ENCODE measurements around the gene CEMIP2. TPM values are rescaled to one million over a fixed set of nuclear protein-coding genes. Genes with fewer than 3 reads are reported as not detected.

Gene CEMIP2
- total RNA-seq, 1 experiment from 2014 or later = 14.8 TPM

DNA sequence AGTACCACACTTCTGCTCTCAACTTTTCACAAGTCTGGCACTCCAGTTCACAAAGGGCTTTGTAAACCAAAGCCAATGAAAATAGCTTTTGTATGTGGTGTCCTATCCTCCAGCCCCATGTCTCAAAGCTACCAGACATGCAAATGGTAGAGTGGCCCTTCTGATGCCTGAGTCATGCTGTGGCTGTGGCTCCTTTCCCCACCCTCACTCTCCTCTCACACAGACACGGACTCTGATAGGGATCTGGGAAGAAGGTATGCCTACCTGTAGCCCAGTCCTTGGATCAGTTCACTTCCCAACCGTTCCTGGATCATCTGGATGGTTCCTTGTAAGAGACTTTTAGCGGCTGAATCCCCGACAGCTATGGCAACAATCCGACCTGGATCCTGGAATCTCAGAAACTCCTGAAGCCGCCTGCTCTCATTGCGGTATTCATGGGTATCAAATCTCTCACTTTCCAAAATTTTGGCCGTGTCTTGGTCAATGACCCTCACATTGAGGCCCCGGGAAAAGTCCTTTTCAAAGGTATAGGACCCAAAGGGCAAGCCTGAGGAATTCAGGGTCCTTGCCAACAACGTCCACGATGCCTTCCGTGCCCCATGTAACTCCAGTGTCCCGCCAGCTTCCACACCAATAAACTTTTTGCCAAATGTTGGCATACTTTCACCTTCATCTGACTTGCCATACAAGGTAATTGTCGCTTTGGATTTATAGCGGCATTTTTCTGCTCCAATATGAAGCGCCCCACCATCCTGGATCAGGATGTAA is 23.4 kb downstream of the CEMIP2 start:
- TF ChIP-seq, protein P1, sequence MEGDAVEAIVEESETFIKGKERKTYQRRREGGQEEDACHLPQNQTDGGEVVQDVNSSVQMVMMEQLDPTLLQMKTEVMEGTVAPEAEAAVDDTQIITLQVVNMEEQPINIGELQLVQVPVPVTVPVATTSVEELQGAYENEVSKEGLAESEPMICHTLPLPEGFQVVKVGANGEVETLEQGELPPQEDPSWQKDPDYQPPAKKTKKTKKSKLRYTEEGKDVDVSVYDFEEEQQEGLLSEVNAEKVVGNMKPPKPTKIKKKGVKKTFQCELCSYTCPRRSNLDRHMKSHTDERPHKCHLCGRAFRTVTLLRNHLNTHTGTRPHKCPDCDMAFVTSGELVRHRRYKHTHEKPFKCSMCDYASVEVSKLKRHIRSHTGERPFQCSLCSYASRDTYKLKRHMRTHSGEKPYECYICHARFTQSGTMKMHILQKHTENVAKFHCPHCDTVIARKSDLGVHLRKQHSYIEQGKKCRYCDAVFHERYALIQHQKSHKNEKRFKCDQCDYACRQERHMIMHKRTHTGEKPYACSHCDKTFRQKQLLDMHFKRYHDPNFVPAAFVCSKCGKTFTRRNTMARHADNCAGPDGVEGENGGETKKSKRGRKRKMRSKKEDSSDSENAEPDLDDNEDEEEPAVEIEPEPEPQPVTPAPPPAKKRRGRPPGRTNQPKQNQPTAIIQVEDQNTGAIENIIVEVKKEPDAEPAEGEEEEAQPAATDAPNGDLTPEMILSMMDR (IDR thresholded peaks at IDR 0.05) = no peak
- no peak for TF ChIP-seq SIN3A (IDR thresholded peaks at IDR 0.05; ENCODE audit: borderline replicate concordance, insufficient read depth, low read depth, low read length)
- TF ChIP-seq, protein P2, sequence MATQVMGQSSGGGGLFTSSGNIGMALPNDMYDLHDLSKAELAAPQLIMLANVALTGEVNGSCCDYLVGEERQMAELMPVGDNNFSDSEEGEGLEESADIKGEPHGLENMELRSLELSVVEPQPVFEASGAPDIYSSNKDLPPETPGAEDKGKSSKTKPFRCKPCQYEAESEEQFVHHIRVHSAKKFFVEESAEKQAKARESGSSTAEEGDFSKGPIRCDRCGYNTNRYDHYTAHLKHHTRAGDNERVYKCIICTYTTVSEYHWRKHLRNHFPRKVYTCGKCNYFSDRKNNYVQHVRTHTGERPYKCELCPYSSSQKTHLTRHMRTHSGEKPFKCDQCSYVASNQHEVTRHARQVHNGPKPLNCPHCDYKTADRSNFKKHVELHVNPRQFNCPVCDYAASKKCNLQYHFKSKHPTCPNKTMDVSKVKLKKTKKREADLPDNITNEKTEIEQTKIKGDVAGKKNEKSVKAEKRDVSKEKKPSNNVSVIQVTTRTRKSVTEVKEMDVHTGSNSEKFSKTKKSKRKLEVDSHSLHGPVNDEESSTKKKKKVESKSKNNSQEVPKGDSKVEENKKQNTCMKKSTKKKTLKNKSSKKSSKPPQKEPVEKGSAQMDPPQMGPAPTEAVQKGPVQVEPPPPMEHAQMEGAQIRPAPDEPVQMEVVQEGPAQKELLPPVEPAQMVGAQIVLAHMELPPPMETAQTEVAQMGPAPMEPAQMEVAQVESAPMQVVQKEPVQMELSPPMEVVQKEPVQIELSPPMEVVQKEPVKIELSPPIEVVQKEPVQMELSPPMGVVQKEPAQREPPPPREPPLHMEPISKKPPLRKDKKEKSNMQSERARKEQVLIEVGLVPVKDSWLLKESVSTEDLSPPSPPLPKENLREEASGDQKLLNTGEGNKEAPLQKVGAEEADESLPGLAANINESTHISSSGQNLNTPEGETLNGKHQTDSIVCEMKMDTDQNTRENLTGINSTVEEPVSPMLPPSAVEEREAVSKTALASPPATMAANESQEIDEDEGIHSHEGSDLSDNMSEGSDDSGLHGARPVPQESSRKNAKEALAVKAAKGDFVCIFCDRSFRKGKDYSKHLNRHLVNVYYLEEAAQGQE (IDR thresholded peaks at IDR 0.05; ENCODE audit: insufficient read depth in 1 of 2, low read depth in 2 of 2, low read length in 1 of 2) = no peak
- TF ChIP-seq TCF7L2 (IDR thresholded peaks at IDR 0.05; ENCODE audit: low read depth, low read length) = no peak
- TF ChIP-seq POLR2AphosphoS5 (IDR thresholded peaks at IDR 0.05; ENCODE audit: low read depth, low read length) = no peak

GRCh38 chr9:71743882-71744281 is 24.4 kb downstream of the CEMIP2 start:
- ChIA-PET CTCF (no interaction called here), POLR2A (no interaction called here)
- TF ChIP-seq POLR2AphosphoS5 (IDR thresholded peaks at IDR 0.05; ENCODE audit: low read depth, low read length) = no peak
- TF ChIP-seq, protein P1 (IDR thresholded peaks at IDR 0.05) = no peak
- no peak for TF ChIP-seq SIN3A (IDR thresholded peaks at IDR 0.05; ENCODE audit: borderline replicate concordance, insufficient read depth, low read depth, low read length)
- TF ChIP-seq TCF7L2 (IDR thresholded peaks at IDR 0.05; ENCODE audit: low read depth, low read length) = no peak
- TF ChIP-seq, protein P2 (IDR thresholded peaks at IDR 0.05; ENCODE audit: insufficient read depth in 1 of 2, low read depth in 2 of 2, low read length in 1 of 2) = no peak
- Histone ChIP-seq H3K4me1 (ENCODE audit: control insufficient read depth, insufficient read depth, low read length) (no peaks in the 10 kb centered on the region; the same call in 1 of the 2 replicates), H3K4me3 (ENCODE audit: low read depth in 2 of 2, low read length in 2 of 2) (no peak overlapping the region), H3K27me3 (ENCODE audit: control insufficient read depth, insufficient read depth, low read length) (no peaks in the 10 kb centered on the region), H3K9me3 (ENCODE audit: control insufficient read depth, insufficient read depth, low read depth, low read length) (no peaks in the 10 kb centered on the region), H3K36me3 (ENCODE audit: control insufficient read depth, insufficient read depth, low read length) (no peaks in the 10 kb centered on the region; the same call in 1 of the 2 replicates), H3K27ac (ENCODE audit: low read length) (no peak overlapping the region)
- no peak for ATAC-seq
- BruUV-seq (replicated peaks) = no TSS peak
- in situ Hi-C loops (cut with HindIII; ENCODE audit: low pct_unique_long_range_greater_than_20kb, low sequenced_read_pairs) = no loop called here
- no peak for DNase-seq (ENCODE audit: low read depth, low spot score)
- intact Hi-C loops (cut with micrococcal nuclease; ENCODE audit: unreplicated experiment) = no loop called here

More for the DNA sequence above, 23.4 kb downstream of the CEMIP2 start:
- Histone ChIP-seq H3K4me3 (ENCODE audit: low read depth in 2 of 2, low read length in 2 of 2) (no peak overlapping the region), H3K9me3 (ENCODE audit: control insufficient read depth, insufficient read depth, low read depth, low read length) (no peaks in the 10 kb centered on the region), H3K36me3 (ENCODE audit: control insufficient read depth, insufficient read depth, low read length) (no peaks in the 10 kb centered on the region; the same call in 1 of the 2 replicates), H3K27me3 (ENCODE audit: control insufficient read depth, insufficient read depth, low read length) (no peaks in the 10 kb centered on the region), H3K27ac (ENCODE audit: low read length) (no peak overlapping the region), H3K4me1 (ENCODE audit: control insufficient read depth, insufficient read depth, low read length) (no peaks in the 10 kb centered on the region; the same call in 1 of the 2 replicates)
- no TSS peak for BruUV-seq (replicated peaks)
- CTCF ChIA-PET = no interaction called here
- DNase-seq (ENCODE audit: low read depth, low spot score) (no peak), ATAC-seq (no peak)
- in situ Hi-C loops (cut with HindIII; ENCODE audit: low pct_unique_long_range_greater_than_20kb, low sequenced_read_pairs) (no loop called here), intact Hi-C loops (cut with micrococcal nuclease; ENCODE audit: unreplicated experiment) (no loop called here)
- POLR2A ChIA-PET = no interaction called here

Data from Panc1 (cell line).